Stimulated activated CD8-positive, alpha-beta memory T cell treated with anti-CD3 and anti-CD28 coated beads, Interleukin-4, amount 100 ng/mL, for 24 hours (primary cell): ENCODE measurements around the gene TMCC1.
"Not testable (repeated sequence)": the region's sequence is repeated elsewhere in the genome, so short reads cannot be mapped to it uniquely, and the experiment has no call there.

Source experiments
- DNase-seq: peaks from one replicate; pipeline ENCODE4 v3.0.0-alpha.2; 2020; ENCODE audit warnings: low read depth

The TMCC1 gene

GRCh38 chr3:129892857-129893580, 492 bp downstream of the TMCC1 start:
- peak; percentile 67 for DNase-seq

DNA sequence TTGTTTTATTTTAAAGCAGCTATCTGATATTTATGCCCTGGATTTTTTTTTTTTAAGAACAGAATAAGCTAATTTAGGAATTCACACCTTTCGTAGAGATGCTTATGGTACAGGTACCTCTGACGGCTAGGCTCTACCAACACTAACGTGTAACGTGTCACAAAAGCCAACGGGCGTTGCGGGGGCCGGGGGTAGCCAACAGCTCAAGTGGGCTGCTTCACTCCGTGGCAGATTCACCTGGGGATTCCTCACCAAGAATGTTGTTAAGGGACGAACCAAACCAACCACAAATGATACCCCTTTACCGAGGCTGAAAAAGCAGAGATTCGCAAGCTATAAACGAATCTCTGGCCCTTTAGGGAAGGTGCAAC, 1.0 kb downstream of the TMCC1 start:
- DNase-seq, result no peak

- no peak for DNase-seq
Observed at GRCh38 chr3:129890891-129891290, 2.6 kb downstream of the TMCC1 start.

- no peak for DNase-seq
Observed at GRCh38 chr3:129890125-129890524, 3.4 kb downstream of the TMCC1 start.

DNA sequence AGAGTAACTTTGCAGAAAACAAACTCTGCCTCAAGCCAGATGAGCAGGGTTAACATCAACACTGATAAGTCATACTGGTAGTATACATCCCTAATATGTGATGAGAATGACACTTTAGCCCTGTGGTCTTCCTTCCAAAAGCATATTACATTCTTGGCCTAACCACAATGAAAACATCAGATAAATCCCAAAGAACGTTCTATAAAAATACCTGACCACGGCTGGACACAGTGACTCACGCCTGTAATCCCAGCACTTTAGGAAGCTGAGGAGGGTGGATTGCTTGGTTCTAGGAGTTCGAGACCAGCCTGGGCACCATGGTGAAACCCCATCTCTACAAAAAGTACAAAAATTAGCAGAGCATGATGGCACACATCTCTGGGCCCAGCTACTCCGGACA, 4.7 kb downstream of the TMCC1 start:
- no peak for DNase-seq

GRCh38 chr3:129881261-129881660, 12.2 kb downstream of the TMCC1 start:
- no peak for DNase-seq

GRCh38 chr3:129878355-129878754, 15.2 kb downstream of the TMCC1 start:
- DNase-seq, result no peak

DNA sequence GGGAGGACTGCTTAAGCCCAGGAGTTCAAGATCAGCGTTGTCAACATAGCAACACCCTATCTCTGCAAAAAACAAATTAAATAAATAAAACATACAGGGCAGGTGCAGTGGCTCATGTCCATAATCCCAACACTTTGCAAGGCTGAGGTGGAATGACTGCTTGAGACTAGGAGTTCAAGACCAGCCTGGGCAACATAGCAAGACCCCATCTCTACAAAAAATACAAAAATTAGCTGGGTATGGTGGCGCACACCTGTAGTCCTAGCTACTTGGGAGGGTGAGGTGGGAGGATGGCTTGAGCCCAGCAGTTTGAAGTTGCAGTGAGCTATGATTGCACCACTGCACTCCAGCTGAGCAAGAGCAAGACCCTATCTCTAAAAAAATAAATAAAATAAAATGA, 19.0 kb downstream of the TMCC1 start:
- not testable (repeated sequence) for DNase-seq

DNA sequence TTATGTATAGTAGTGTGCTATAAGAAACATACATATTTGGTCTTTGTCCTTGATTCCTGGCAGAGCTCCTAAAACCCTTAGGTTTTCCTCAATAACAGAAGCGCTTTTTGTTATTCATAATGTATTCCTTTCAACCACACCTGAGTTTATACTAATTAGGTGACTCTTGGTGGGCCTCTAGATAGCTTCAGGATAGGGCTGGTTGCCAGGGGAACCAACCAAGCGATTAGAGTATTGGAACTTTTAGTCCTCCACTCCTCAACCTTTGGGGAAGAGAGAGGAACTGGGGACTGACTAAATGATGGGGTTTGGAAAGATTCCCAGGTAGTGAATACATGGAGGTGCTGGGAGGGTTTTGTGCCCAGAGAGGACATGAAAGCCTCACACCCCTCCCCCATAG, 24.6 kb downstream of the TMCC1 start:
- no peak for DNase-seq

DNA sequence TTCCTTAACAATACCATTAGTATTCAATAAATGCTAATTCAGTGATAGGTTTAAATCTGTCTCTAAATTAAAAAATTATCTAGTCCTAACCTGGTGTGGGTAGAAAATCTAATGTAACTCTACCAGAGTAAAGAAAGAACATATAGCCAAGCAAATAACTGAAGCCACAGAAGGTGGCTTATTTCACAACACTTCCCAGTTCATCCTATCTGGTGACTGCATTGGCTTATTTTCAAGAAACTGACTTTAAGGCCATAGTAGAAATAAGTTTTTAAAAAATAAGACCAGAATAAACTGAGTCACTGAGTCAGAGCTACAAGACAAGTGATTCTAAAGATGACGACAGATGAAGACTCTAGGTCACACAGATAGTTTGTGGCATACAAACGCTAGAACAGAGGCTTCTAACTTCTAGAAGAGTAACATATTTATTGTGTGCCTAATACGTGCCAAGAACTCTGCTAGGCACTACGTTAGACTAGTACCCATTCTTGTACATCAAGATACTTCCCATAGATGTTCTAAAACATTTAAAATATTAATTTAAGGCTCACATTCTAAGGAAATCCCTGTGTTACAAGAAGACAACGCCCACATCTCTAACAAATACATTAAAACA, 25.9 kb downstream of the TMCC1 start:
- DNase-seq, result no peak

- DNase-seq, result no peak
Observed at GRCh38 chr3:129865806-129866205, 27.7 kb downstream of the TMCC1 start.

DNA sequence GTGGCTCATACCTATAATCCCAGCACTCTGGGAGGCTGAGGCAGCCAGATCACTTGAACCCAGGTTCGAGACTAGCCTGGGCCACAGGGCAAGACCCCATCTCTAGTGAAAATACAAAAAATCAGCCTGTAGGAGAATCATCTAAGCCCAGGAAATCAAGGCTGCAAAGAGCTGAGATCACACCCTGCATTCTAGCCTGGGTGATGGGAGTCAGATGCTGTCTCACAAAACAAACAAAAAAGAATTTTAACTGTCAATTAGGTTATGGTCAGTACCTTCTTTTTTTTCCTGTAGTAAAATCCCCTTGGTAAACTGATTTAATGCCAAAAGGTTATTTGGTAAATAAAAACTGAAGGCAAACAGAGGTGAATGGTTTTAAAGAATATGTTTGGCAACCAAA, 29.0 kb downstream of the TMCC1 start:
- DNase-seq, result no peak

DNA sequence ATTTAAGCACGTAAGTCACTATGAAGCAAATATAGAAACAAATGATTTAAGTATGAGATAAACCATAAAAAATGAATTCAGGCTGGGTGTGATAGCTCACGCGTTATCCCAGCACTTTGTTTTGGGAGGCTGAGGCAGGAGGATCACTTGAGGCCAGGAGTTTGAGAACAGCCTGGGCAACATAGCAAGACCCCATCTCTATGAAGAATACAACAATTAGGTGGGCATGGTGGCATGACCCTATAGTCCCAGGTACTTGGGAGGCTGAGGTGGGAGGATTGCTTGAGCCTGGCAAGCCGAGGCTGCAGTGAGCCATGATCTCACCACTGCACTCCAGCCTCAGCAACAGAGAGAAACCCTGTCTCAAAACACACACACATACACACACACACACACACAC, 34.2 kb downstream of the TMCC1 start:
- no peak for DNase-seq

DNA sequence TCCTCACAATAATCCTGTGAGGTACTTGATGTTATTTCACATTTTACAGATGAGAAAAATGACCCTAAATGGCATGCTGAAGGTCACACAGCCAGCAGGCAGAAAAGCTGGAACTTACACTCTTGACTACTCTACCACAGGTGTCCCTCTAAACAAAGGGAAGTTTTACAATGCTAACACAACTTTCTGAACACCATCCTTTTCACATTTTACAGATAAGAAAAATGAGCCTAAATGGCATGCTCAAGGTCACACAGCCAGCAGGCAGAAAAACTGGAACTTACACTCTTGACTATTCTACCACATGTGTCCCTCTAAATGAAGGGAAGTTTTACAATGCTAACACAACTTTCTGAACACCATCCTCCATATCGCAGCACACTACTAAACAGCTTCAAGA, 35.6 kb downstream of the TMCC1 start:
- DNase-seq, result no peak

DNA sequence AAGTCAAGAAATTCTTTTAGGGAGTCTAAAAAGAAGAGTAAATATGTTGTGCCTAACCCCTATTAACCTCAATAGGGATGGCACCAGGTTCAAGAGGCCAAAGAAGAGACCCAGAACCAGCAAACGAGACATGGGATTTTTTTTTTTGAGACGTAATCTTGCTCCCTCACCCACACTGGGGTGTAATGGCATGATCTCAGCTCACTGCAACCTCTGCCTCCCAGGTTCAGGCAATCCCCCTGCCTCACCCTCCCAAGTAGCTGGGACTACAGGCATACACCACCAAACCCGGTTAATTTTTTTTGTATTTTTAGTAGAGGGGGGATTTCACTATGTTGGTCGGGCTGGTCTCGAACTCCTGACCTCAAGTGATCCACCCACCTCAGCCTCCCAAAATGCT, 36.7 kb downstream of the TMCC1 start:
- not testable (repeated sequence) for DNase-seq

DNA sequence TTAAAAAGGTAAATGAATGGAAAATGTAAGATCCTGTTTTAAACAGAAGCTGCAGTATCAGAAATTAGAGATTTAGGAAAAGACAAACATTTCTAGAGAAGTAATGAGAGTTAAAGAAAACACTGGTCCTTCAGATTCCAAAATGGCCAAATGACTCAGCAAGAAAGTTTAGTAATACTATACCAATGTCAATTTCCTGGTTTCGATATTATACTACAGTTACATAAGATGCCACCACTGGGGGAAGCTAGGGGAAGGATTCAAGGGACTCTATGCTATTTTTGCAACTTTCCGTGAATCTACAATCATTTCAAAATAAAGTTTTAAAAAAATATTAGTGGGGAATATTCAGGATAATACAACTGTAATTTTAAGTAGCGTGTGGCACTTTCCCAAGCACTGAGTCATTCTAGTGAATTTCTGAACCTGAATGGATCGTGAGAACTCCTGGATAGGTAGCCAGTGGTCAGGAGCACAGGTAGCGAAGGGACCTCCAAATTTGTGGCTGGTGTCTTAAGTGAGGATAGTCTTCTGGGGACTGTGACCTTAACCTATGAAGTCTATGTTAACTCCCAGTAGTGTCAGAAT, 37.6 kb downstream of the TMCC1 start:
- no peak for DNase-seq

- no peak for DNase-seq
Observed at GRCh38 chr3:129855170-129855831, 38.2 kb downstream of the TMCC1 start.

GRCh38 chr3:129854460-129854859, 39.1 kb downstream of the TMCC1 start:
- DNase-seq, result no peak

DNA sequence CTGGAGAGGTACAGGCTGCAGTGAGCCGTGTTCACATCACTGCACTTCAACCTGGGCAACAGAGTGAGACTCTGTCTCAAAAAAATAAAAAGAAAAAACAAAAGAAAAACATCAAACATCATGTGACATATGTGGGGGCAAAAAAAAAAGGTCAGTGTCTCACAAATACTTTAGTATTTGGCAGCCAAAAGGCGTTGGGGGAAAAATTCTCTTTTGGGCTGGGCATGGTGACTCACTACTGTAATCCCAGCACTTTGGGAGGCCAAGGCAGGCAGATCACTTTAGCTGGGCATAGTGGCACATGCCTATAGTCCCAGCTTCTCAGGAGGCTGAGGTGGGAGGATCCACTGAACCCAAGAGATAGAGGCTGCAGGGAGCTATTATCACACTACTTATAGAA, 47.6 kb downstream of the TMCC1 start:
- no peak for DNase-seq

DNA sequence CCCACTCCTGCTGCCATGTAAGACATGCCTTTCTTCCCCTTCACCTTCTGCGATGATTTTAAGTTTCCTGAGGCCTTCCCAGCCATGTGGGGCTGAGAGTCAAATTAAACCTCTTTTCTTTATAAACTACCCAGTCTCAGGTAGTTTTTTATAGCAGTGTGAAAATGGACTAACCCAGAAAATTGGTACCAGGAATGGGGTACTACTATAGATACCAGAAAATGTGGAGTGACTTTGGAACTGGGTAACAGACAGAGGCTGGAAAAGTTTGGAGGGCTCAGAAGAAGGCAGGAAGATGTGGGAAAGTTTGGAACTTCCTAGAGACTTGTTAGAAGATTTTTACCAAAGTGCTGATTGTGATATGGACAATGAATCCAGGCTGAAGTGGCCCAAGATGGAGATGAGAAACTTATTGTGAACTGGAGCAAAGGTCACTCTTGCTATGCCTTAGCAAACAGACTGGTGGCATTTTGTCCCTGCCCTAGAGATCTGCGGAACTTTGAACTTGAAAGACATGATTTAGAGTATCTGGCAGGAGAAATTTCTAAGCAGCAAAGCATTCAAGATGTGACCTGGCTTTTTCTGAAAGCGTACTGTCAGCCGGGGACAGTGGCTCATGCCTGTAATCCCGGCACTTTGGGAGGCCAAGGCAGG, 52.7 kb downstream of the TMCC1 start:
- DNase-seq, result no peak

- DNase-seq, result no peak
Observed at GRCh38 chr3:129838086-129838485, 55.4 kb downstream of the TMCC1 start.

GRCh38 chr3:129837065-129837642, 56.4 kb downstream of the TMCC1 start:
- no peak for DNase-seq
